ENCODE measurements around the gene PLXDC2. TPM values are rescaled to one million over a fixed set of nuclear protein-coding genes. Genes with fewer than 3 reads are reported as not detected.
"Not testable (repeated sequence)": the region's sequence is repeated elsewhere in the genome, so short reads cannot be mapped to it uniquely, and the experiment has no call there.

PLXDC2 gene
- total RNA-seq, 1 experiment from 2014 or later: 0.21 TPM

DNA sequence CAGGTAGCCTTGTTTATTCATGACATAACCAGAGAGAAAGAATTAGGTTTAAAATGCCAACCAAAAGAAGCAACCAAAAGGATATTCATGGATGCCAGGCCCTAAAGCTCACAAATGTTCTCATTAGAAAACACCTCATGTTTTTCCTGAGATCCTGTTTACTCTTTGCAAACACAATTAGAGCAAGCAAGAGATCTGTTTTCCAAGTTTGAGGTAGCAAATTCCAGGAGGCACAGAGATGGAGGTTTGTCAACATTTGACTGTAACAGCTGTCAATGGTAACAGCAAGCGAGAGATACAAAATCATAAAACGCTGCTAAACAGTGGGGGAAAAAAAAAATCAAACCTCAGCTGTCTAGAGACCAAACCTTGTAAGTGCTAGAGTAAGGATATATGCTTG lies 182.2 kb downstream of the PLXDC2 start:
- in situ Hi-C loops (cut with HindIII; ENCODE audit: low pct_unique_long_range_greater_than_20kb, low sequenced_read_pairs): no loop called here
- DNase-seq (ENCODE audit: low read depth, low spot score): no peak
- Histone ChIP-seq H3K4me1 (ENCODE audit: control insufficient read depth, insufficient read depth, low read length) (no peaks in the 10 kb centered on the region), H3K27ac (ENCODE audit: low read length) (no peak overlapping the region), H3K9me3 (ENCODE audit: control insufficient read depth, insufficient read depth, low read depth, low read length) (no peaks in the 10 kb centered on the region), H3K36me3 (ENCODE audit: control insufficient read depth, insufficient read depth, low read length) (no peaks in the 10 kb centered on the region), H3K27me3 (ENCODE audit: control insufficient read depth, insufficient read depth, low read length) (no peaks in the 10 kb centered on the region), H3K4me3 (ENCODE audit: low read depth in 2 of 2, low read length in 2 of 2) (no peak overlapping the region)
- TF ChIP-seq SIN3A (IDR thresholded peaks at IDR 0.05; ENCODE audit: borderline replicate concordance, insufficient read depth, low read depth, low read length): no peak
- TF ChIP-seq, protein P1, sequence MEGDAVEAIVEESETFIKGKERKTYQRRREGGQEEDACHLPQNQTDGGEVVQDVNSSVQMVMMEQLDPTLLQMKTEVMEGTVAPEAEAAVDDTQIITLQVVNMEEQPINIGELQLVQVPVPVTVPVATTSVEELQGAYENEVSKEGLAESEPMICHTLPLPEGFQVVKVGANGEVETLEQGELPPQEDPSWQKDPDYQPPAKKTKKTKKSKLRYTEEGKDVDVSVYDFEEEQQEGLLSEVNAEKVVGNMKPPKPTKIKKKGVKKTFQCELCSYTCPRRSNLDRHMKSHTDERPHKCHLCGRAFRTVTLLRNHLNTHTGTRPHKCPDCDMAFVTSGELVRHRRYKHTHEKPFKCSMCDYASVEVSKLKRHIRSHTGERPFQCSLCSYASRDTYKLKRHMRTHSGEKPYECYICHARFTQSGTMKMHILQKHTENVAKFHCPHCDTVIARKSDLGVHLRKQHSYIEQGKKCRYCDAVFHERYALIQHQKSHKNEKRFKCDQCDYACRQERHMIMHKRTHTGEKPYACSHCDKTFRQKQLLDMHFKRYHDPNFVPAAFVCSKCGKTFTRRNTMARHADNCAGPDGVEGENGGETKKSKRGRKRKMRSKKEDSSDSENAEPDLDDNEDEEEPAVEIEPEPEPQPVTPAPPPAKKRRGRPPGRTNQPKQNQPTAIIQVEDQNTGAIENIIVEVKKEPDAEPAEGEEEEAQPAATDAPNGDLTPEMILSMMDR (IDR thresholded peaks at IDR 0.05): no peak
- TF ChIP-seq TCF7L2 (IDR thresholded peaks at IDR 0.05; ENCODE audit: low read depth, low read length): no peak
- TF ChIP-seq POLR2AphosphoS5 (IDR thresholded peaks at IDR 0.05; ENCODE audit: low read depth, low read length): no peak
- TF ChIP-seq REST (IDR thresholded peaks at IDR 0.05; ENCODE audit: insufficient read depth in 1 of 2, low read depth in 2 of 2, low read length in 1 of 2): no peak
- no peak for ATAC-seq
- ChIA-PET CTCF (no interaction called here), POLR2A (no interaction called here)
- intact Hi-C loops (cut with micrococcal nuclease; ENCODE audit: unreplicated experiment): no loop called here
- BruUV-seq (replicated peaks): no TSS peak

DNA sequence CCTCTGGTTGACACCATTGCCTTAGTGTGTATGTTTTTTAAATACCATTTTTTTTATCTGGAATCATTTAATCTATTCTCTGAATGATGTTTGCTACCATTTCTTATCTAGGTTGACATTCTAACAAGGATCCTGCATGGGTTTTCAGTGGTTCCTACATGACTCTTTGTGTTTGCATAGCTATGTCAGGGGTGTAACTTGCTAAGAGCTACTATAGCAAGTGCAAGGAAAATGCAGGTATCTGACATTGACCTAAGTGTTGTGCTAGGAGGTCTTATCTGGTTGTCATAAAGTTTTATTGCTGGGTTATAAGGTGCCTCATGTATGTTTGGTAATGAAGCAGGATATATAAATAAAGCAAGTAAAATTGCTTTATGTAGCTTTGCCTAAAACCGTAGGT lies 183.2 kb downstream of the PLXDC2 start:
- CTCF ChIA-PET: no interaction called here
- TF ChIP-seq SIN3A (IDR thresholded peaks at IDR 0.05; ENCODE audit: borderline replicate concordance, insufficient read depth, low read depth, low read length) (no peak), TCF7L2 (IDR thresholded peaks at IDR 0.05; ENCODE audit: low read depth, low read length) (no peak), REST (IDR thresholded peaks at IDR 0.05; ENCODE audit: insufficient read depth in 1 of 2, low read depth in 2 of 2, low read length in 1 of 2) (no peak), POLR2AphosphoS5 (IDR thresholded peaks at IDR 0.05; ENCODE audit: low read depth, low read length) (no peak)
- TF ChIP-seq, protein P1 (IDR thresholded peaks at IDR 0.05): no peak
- H3K27ac ChIP-seq (ENCODE audit: low read length): no peak overlapping the region
- BruUV-seq (replicated peaks): no TSS peak
- intact Hi-C loops (cut with micrococcal nuclease; ENCODE audit: unreplicated experiment): no loop called here
- H3K27me3 ChIP-seq (ENCODE audit: control insufficient read depth, insufficient read depth, low read length): no peaks in the 10 kb centered on the region
- H3K9me3 ChIP-seq (ENCODE audit: control insufficient read depth, insufficient read depth, low read depth, low read length): no peaks in the 10 kb centered on the region
- no peaks in the 10 kb centered on the region for H3K4me1 ChIP-seq (ENCODE audit: control insufficient read depth, insufficient read depth, low read length)
- no peaks in the 10 kb centered on the region for H3K36me3 ChIP-seq (ENCODE audit: control insufficient read depth, insufficient read depth, low read length)
- POLR2A ChIA-PET: no interaction called here
- H3K4me3 ChIP-seq (ENCODE audit: low read depth in 2 of 2, low read length in 2 of 2): no peak overlapping the region
- in situ Hi-C loops (cut with HindIII; ENCODE audit: low pct_unique_long_range_greater_than_20kb, low sequenced_read_pairs): no loop called here
- DNase-seq (ENCODE audit: low read depth, low spot score) (no peak), ATAC-seq (no peak)

DNA sequence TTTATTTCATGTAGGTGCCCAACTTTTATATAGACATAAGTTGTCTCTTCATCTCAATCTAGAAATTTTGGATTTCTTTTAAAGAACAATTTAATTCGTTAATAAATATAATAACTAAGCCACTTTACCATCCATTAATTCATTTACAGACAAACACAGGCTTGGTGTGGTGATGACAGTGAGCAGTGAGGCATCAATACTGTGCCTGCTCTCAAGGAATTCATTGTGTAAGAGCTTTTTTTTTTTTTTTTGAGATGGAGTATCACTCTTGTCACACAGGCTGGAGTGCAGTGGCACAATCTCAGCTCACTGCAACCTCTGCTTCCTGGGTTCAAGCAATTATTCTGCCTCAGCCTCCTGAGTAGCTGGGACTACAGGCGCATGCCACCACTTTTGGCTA lies 185.8 kb downstream of the PLXDC2 start:
- H3K4me1 ChIP-seq (ENCODE audit: control insufficient read depth, insufficient read depth, low read length); H3K36me3 ChIP-seq (ENCODE audit: control insufficient read depth, insufficient read depth, low read length); ATAC-seq; H3K9me3 ChIP-seq (ENCODE audit: control insufficient read depth, insufficient read depth, low read depth, low read length); H3K27me3 ChIP-seq (ENCODE audit: control insufficient read depth, insufficient read depth, low read length); intact Hi-C loops (cut with micrococcal nuclease; ENCODE audit: unreplicated experiment); in situ Hi-C loops (cut with HindIII; ENCODE audit: low pct_unique_long_range_greater_than_20kb, low sequenced_read_pairs); H3K27ac ChIP-seq (ENCODE audit: low read length); DNase-seq (ENCODE audit: low read depth, low spot score); POLR2A ChIA-PET; H3K4me3 ChIP-seq (ENCODE audit: low read depth in 2 of 2, low read length in 2 of 2); BruUV-seq (replicated peaks); CTCF ChIA-PET: not testable (repeated sequence)

All from Panc1 (cell line).